Activated CD4-positive, alpha-beta T cell treated with anti-CD3 and anti-CD28 coated beads for 24 hours (primary cell): Measurements from ENCODE around the gene METTL13.

Experiments
- DNase-seq, 2 donors: peaks; one replicate each; pipeline ENCODE4 v3.0.0-alpha.2; 2020; ENCODE audit warnings: low read depth in 2 of 2

Gene METTL13, protein sequence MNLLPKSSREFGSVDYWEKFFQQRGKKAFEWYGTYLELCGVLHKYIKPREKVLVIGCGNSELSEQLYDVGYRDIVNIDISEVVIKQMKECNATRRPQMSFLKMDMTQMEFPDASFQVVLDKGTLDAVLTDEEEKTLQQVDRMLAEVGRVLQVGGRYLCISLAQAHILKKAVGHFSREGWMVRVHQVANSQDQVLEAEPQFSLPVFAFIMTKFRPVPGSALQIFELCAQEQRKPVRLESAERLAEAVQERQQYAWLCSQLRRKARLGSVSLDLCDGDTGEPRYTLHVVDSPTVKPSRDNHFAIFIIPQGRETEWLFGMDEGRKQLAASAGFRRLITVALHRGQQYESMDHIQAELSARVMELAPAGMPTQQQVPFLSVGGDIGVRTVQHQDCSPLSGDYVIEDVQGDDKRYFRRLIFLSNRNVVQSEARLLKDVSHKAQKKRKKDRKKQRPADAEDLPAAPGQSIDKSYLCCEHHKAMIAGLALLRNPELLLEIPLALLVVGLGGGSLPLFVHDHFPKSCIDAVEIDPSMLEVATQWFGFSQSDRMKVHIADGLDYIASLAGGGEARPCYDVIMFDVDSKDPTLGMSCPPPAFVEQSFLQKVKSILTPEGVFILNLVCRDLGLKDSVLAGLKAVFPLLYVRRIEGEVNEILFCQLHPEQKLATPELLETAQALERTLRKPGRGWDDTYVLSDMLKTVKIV

DNA sequence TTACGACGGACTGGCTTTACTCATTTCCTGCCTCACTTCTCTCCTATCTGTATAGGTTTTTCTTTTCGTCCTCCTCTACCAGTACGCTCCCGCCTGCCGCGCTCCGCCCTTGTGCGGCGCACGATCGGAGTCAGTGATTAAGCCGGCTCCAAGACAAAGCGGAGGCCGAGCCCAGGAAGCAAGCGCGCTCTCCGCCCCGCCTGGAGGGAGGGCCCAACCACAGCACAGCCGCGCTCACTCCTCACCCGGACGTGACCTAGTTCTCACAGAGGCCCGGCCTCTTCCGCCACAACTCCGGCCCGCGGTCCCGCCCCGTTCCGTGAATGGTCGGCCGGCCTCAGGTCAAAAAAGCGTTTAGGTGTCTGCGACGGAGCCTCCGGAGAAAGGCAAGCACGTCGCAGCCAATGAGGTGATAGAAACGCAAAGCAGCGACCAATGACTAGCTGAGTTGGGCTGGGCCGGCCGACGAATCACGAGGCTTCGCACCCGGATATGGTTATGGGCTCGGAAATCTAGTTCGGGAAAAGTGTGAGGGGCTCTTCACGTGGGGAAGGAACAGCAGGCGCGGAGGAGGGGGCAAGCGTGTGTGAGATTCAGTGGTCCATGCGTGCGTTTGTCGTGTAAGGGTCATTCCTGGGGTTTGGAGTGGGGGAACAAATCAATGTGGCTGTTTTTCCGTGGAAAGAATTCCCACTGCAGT is at the start of gene METTL13:
METTL13 (plus strand) TSS at position 485 of the 700 bp plus-strand sequence. CDS start 308 bp downstream, outside the sequence.
- DNase-seq: peak; percentile 95 to 96

DNA sequence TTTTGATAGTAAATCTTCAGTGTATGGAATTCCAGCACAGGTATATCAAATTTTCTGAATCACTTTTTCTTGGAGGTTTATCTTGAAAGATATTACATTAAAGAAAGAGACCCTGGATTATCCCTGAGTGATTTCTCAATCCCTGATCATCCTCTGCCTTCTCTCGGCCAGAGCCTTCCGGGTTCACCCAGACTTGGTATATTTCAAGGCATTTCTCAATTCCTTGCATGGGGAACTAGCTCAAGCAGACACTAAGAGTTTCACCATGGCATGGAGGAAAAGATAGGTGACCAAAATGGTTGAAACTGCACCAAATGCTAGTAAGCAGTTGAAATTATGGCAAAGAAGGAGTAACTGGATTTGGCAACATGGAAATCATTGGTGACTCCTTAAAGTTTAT is 45.3 kb upstream of the METTL13 start:
- no peak for DNase-seq

DNA sequence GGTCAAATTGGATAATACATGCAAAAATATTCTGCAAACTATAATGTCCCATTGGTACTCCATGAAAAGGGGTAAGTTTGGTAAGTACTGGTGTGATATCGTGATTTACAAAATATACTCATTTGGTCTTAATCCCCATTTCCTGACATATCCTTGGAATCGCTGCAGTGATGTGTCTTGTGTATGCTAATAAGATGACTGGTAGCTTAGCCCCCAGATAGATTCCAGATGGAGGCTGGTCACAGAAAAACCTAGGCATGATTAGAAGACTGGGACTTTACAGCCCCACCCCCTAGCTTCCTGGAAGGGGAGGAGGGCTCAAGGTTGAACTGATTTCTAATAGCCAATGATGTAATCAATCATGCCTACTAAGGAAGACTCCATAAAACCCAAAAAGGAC is 42.5 kb upstream of the METTL13 start:
- no peak for DNase-seq

DNA sequence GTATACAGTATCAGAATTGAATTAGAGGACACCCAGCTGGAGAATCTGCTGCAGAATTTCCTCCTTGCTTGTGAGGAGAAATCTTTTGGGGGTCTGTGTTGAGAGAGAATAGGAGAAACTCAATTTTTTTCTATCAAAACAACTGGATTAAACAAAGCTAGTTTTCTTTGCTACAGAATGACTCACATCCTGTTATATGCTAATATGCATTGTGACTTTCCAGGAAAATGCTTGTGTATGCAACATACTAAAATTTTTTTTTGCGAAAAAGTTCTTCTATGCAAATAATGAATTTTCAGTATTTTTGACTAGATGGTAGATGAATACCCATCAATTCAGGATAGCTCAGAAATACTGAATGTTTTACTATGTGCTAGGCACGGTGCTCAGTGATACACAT is 41.8 kb upstream of the METTL13 start:
- no peak for DNase-seq

DNA sequence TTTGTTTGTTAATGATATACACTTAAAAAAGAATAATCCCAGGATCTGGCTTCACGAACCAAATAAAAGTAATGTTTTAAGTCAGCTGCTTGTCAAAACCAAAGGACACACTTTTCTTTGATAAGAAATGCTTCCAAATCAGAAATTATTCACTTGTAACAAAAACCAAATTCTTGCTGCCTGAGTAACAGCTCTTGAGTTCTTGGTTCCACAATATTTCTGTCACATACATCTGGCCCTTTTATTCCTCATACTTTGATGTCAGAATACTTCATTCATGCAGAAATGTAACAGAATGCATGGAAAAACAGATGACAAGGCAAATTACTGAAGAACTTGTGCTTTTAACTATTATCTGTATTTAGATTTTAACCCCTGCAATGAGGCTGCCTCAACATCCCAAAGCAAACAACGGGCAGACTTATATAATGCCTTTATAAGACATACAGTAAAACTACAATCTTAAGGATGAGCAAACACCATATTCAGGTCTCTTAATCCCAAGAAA is 41.0 kb upstream of the METTL13 start:
- no peak for DNase-seq

DNA sequence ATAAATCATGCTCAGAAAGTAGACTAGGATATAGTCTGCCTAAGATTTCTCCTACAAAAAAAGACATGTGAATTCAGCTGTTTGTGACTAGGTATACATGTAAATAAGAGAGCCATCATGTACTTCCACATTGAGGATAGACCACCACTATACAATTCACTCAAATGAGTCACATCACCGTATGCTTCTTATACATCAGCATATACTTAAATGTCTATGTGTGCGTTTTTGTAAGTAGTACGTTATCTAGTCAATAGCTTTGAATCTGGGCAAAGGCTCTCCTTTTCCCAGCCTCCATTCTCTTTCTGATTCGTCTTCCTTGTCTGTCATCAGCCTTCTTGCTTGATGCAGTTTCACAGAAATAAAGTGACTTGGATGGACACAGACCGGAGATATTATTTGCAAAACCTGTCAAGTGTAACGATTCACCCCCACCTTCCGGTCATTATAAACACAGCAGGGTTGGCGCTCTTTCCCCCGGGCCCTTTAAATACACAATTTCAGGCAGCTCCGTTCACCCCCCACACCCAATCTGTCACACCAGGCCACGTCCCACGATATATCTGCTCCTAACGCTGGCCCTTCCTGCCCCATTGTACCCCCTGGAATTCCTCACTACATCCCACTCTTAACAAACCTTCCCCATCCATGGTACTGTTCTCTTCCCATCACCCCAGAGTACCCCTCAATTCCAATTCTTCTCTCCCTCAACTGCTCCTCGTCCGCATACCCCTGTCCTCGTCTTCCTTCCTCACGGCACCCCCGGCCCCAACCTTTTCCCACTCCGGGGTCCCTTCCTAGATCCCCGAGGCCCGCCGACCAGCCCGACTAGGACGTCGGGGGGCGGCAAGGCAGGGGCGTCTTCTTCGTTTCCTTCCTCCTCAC is 40.2 kb upstream of the METTL13 start:
- no peak for DNase-seq

DNA sequence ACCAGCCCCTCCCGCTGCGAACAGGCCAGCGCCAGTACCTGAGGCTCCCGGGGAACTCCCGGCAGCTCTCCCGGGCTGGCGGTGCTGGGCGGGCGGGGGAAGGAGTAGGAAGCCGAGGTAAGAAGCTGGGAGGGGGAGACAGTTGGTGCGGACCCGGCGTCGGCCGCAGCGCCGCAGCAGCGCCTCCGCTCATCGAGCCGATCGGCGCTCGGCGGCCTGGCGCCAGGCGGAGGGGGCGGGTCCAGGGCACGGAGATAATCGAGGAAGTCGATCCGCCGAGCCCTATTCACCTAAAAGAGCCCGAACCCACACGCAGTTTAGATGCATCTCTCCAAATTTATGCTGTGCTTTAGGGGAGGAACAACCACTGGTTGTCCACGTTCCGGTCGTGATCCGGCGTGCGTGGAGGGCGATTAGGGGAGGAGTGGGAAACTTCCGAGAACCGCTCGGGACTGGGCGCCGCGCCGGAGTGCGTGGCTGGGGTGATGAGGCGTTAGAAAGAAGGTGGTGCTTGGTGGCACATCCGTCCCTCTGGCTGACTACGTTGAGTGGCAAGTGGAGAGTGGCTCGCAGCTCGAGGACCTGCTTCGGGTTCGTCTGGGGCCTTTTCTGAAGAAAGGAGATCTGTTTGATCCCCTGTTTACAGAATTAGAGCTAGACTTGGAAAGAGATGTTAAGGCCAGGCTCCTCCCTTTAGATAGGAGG is 39.4 kb upstream of the METTL13 start, which contains the start of gene VAMP4:
VAMP4 (minus strand) TSS at position 194 of the 705 bp plus-strand sequence. CDS start 3,651 bp downstream, outside the sequence.
- DNase-seq: peak; percentile 77 to 82

GRCh38 chr1:171742577-171742922 is 38.9 kb upstream of the METTL13 start:
- DNase-seq: no peak

- no peak for DNase-seq
Measured at GRCh38 chr1:171743081-171743870, 38.2 kb upstream of the METTL13 start.

DNA sequence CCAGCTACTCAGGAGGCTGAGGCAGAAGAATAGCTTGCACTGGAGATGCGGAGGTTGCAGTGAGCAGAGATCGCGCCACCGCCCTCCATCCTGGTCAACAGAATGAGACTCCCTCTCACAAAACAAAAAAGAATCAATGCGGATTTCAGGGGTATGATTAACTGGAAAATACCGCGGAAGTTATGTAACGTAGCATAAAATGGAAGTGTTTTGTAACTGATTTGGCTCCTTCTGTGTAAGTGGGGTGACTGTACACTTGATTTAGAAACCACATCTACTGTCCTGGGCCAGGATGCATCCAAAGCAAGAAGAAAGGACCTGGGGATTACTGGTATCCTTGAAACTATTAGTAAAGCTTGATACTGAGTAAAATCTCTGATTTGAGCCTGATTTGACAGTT is 36.5 kb upstream of the METTL13 start:
- DNase-seq: no peak

- no peak for DNase-seq
Measured at GRCh38 chr1:171748651-171749050, 32.8 kb upstream of the METTL13 start.

DNA sequence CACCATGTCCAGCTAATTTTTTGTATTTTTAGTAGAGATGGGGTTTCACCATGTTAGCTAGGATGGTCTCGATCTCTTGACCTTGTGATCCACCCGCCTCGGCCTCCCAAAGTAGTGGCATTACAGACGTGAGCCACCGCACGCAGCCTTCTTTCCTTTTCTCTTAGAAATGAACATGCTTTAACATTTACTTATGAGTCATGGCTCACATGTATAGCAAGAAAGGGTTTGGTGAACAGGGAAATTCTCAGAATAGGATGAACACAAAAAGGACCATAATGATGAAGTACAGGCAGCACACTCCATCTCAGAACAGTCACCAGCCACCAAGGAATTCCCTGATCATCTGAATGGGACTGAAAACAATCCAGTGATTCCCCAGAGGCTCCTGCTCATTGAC is 30.2 kb upstream of the METTL13 start:
- no peak for DNase-seq

DNA sequence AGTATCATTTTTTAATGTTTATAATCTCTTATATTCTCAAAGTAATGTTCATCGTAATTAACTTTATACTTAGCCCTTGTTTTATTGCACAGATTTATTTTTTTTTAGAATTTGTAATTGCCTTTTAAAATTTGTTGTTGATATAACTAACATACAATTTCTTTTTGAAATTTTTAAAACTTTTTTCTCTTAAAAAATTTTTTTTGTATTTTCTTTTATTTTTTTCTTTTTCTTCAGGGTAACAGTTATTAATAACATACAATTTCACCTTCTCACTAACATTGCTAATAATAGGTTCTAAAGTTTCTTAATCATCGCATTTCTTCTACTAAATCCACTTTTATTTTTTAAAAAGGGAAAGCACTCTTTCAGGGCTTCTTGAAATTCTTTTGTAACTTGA is 28.3 kb upstream of the METTL13 start:
- DNase-seq: no peak

- no peak for DNase-seq
Measured at GRCh38 chr1:171753685-171754352, 27.6 kb upstream of the METTL13 start.

- DNase-seq: no peak
Measured at GRCh38 chr1:171754353-171754705, 27.1 kb upstream of the METTL13 start.

DNA sequence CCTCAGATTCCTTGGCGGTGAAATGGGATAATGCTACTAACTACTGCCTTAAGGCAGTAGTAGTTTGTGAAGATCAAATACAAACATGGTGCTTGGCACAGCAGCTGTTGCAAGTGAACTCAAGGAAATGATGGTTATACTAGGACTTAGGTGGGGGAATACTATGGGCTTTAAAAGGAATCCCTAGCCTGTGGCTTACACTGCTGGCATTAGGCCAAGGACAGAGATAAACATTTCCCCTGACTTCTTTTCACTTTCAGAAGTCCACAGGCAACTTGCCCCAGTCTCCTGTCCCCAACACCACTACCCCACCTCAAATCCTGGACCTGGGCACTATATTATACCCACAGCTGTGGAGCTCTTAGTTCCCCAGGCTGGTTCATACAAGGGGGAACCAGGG is 26.5 kb upstream of the METTL13 start:
- DNase-seq: no peak

GRCh38 chr1:171756856-171757255 is 24.6 kb upstream of the METTL13 start:
- DNase-seq: no peak

DNA sequence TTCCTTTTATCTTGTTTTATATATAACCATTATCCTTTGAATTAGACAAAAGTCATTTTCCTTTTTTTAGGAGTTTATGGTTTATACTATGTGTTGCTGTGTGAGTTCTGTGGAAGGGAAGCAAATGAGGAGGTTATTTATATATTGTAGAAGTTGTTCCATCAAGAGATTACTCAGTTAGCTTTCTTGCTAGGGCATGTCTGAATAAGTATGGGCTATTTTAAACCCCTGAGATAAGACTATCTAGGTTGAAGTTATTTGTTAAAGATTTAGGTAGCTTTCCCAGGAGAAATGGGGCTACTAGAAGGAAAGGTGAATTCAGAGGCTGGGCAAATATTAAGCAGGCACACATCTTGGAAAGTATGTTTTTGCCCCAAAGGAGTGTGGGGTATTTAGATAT is 23.4 kb upstream of the METTL13 start:
- no peak for DNase-seq

DNA sequence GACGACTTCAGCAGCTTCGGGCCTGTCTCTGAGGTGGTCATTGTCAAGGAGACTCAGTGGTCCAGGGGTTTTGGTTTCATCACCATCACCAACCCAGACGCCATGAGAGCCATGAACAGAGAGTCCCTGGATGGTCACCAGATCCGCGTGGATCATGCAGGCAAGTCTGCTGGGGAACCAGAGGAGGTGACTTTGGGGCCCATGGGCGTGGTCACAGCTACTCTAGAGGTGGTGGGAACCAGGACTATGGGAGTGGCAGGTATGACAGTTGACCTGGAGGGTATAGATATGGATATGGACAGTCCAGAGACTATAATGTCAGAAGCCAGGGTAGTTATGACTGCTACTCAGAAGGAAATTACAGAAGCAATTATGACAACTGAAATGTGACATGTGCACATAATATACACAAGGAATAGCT is 19.3 kb upstream of the METTL13 start:
- DNase-seq: no peak
